Astrocyte (in vitro differentiated cells and primary cell): ENCODE data around the gene NUDT16L1.

Source experiments
- EZH2 ChIP-seq: IDR thresholded peaks from 2 replicates; pipeline ENCODE4 v1.6.1; 2012; ENCODE audit warnings: mild to moderate bottlenecking, low read length, inconsistent platforms; ENCODE audit not compliant: insufficient read depth
- TF ChIP-seq, protein P1 (sequence below): IDR thresholded peaks from 2 replicates; pipeline ENCODE4 v1.5.1; 2011; ENCODE audit warnings: low read depth, mild to moderate bottlenecking, inconsistent platforms, low read length, moderate library complexity; ENCODE audit not compliant: insufficient read depth

DNA sequence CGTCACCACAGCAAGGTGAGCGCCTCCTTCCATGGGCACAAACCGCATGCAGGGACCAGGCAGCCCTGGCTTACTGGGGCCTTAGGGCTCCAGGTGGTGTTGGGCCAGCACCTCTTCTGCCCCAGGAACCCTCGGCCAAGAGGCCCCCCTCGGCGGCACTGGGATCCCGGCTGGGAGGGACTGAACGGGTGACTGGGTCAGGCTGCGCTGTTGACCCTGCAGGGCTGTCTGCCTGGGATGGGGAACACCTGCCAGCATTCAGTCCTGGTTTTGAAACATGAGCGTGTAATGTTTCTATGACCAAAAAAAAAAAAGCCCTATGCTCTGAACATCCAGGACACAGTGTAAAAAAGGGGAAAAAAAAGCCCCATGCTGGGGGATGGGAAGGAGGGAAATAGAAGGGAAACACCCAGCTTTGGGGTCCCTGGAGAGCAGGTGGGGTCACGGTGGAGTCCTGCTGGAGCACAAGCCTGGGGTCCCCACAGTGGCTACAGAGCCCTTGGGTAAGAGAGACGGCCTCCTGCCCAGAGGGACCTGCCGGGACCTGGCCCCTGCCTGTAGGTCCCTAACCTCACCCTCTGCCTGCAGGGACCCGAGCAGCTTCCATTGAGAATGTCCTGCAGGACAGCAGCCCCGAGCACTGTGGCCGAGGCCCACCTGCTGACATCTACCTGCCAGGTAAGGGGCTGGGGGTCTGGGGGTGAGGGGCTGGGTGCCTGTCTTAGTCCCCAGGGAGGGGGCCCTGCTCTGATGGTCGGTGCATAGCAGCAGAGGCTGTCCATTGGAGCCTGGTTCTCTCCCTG, 9.9 kb upstream of the NUDT16L1 start:
- TF ChIP-seq, protein P1, sequence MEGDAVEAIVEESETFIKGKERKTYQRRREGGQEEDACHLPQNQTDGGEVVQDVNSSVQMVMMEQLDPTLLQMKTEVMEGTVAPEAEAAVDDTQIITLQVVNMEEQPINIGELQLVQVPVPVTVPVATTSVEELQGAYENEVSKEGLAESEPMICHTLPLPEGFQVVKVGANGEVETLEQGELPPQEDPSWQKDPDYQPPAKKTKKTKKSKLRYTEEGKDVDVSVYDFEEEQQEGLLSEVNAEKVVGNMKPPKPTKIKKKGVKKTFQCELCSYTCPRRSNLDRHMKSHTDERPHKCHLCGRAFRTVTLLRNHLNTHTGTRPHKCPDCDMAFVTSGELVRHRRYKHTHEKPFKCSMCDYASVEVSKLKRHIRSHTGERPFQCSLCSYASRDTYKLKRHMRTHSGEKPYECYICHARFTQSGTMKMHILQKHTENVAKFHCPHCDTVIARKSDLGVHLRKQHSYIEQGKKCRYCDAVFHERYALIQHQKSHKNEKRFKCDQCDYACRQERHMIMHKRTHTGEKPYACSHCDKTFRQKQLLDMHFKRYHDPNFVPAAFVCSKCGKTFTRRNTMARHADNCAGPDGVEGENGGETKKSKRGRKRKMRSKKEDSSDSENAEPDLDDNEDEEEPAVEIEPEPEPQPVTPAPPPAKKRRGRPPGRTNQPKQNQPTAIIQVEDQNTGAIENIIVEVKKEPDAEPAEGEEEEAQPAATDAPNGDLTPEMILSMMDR = no peak
- no peak for TF ChIP-seq EZH2
